Sigmoid colon (tissue), 4 donors: ENCODE measurements around the gene MAP3K6.

Experiments
- EP300 ChIP-seq, 4 donors: sonication (generic); formaldehyde crosslinking; IDR thresholded peaks; one replicate each; pipeline ENCODE4 v1.6.1; 2017; ENCODE audit warnings: antibody characterized with exemption in 4 of 4
- POLR2A ChIP-seq, 2 donors: fragments of 450-650 bp; IDR thresholded peaks; one replicate each; pipeline ENCODE4 v1.6.1; 2016; ENCODE audit warnings: antibody characterized with exemption in 2 of 2, mild to moderate bottlenecking in 2 of 2, moderate library complexity in 2 of 2
- POLR2AphosphoS5 ChIP-seq, 4 donors: sonication (generic); formaldehyde crosslinking; IDR thresholded peaks; one replicate each; pipeline ENCODE4 v1.6.1; 2017; ENCODE audit warnings: antibody characterized with exemption in 4 of 4
- TF ChIP-seq, protein P1 (sequence below), 4 experiments: fragments of 450-650 bp in 3 of 4; fragments of 200-600 bp in 1 of 4; IDR thresholded peaks; one replicate each; pipeline ENCODE4 v1.5.1; 2016 to 2019; ENCODE audit warnings: antibody characterized with exemption in 4 of 4, mild to moderate bottlenecking in 3 of 4, moderate library complexity in 2 of 4

DNA sequence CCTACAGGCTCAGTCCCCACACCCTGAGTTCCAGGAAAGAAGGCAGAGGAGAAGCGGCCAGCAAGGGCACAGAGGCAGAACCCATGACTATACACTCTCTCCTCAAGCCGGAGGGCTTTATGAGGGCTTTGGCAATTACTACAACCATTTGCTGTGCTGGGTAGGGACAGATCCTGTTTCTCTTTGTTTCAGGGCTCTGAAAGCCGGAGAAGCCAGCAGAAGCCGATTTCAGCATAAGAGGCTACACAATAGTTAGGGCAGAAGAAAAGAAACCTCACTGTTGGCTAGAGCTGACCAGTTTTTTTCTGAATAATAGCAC lies 39.6 kb upstream of the MAP3K6 start:
- TF ChIP-seq, protein P1, sequence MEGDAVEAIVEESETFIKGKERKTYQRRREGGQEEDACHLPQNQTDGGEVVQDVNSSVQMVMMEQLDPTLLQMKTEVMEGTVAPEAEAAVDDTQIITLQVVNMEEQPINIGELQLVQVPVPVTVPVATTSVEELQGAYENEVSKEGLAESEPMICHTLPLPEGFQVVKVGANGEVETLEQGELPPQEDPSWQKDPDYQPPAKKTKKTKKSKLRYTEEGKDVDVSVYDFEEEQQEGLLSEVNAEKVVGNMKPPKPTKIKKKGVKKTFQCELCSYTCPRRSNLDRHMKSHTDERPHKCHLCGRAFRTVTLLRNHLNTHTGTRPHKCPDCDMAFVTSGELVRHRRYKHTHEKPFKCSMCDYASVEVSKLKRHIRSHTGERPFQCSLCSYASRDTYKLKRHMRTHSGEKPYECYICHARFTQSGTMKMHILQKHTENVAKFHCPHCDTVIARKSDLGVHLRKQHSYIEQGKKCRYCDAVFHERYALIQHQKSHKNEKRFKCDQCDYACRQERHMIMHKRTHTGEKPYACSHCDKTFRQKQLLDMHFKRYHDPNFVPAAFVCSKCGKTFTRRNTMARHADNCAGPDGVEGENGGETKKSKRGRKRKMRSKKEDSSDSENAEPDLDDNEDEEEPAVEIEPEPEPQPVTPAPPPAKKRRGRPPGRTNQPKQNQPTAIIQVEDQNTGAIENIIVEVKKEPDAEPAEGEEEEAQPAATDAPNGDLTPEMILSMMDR (IDR thresholded peaks at IDR 0.05): no peak
- TF ChIP-seq POLR2AphosphoS5 (IDR thresholded peaks at IDR 0.05) (no peak), POLR2A (IDR thresholded peaks at IDR 0.05) (no peak), EP300 (IDR thresholded peaks at IDR 0.05) (no peak)
